ENCODE results near the gene RAP1A.
A peak's percentile ranks its signal among the peaks of the same experiment; 100 is the strongest.
"Not testable (repeated sequence)": the region's sequence is repeated elsewhere in the genome, so short reads cannot be mapped to it uniquely, and the experiment has no call there.

The RAP1A gene

GRCh38 chr1:111738436-111739193 lies 119.0 kb downstream of the RAP1A start:
- peak; percentile 24 for DNase-seq

GRCh38 chr1:111739194-111739924 lies 119.8 kb downstream of the RAP1A start, which contains the start of gene INKA2:
TSS of gene INKA2 (minus strand) at chr1:111739395. CDS start at chr1:111739242, 153 bp downstream.
- peak; percentile 54 for DNase-seq

GRCh38 chr1:111739925-111740765 lies 120.6 kb downstream of the RAP1A start:
- no peak for DNase-seq

DNA sequence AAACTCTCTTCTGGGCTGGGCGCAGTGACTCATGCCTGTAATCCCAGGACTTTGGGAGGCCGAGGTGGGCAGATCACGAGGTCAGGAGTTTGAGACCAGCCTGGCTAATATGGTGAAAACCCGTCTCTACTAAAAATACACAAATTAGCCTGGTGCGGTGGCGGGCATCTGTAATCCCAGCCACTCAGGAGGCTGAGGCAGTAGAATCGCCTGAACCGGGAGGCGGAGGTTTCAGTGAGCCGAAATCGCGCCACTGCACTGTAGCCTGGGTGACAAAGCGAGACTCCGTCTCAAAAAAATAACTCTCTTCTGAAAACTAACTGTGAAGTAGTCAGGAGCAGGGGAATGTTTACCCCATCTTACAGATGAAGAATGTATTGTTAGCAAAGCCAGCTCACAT lies 122.7 kb downstream of the RAP1A start:
- not testable (repeated sequence) for DNase-seq

GRCh38 chr1:111742938-111743549 lies 123.5 kb downstream of the RAP1A start:
- DNase-seq, result no peak

DNA sequence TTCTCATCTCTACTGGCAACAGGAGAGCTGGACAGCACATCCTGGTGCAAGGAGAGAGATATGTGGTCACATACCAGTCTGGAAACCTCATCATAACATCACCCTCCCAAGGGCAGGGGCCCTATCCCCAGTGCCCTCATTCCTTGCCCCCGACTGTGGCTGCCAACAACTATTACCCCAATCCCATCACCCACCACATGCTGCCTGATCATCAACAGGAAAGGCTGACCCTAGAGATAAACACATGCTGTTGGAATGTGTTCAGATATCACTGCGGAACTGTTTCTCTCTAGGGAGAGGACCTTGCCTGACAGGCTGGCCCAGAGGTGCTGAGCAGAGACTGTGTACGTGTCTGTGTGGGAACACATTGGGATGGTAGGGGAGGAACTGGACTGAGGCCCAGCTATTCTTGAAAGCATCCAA lies 124.1 kb downstream of the RAP1A start:
- no peak for DNase-seq

DNA sequence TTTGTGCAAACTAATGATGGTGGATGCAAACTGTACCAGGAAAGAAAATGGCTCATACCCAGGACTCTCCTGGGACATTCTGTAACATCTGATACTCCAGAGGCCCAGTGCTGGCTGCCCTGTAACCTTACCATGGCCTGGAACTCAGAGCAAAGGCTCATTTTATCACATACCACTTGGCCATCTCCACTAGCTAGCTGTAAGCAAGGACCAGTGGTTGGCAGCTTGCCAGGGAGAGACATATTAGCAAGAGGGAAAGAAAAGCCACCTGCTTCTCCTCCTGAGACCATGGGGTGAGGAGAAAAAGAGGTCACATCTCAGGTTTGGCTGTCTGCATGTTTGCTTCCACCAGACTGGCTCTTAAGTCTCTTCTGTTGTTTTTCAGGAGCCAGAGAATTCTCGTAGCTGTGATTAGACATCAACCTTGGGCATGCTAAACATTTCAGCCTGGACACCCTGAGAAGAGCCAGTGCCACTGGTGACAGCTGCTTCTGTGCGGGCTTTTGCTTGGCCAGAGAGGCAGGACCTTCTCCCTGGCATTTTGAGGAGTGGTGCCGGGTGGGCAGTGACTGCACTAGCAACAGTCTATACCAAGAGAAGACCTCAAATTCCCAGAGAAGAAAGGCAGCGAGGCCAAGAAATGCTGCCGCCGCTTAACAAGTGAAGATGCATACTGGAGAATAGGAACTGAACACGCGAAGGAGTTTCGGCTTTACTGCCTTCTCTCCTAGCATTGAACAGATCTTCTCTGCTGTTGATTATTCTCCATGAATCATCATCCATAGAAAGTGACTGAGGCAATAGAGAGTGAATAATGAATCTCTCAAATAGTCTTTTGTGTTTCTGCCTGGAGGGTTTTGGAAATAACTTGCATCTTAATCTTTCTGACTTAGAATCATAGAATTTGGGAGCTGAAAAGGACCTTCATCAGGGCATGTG lies 126.4 kb downstream of the RAP1A start:
- DNase-seq, result no peak

DNA sequence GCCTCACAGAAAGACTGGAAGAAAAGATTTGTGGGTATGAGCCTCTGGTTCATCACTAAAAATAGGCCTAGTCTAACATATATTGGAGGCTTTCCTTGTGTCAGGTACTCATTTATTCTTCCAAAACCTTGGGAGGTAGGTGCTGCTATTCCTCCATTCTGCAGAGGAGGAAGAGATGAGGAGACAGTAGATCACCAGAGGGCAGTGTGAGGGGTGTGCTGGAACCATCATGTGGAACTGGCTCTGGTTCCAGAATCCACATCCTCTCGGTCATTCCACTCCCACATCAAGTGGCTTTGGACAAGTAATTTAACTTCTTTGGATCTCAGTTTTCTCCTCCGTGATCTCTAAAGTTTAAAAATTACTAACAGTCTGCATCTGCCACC lies 127.0 kb downstream of the RAP1A start:
- no peak for DNase-seq

GRCh38 chr1:111747282-111747734 lies 127.7 kb downstream of the RAP1A start:
- DNase-seq, result peak; percentile 50

GRCh38 chr1:111747947-111748346 lies 128.4 kb downstream of the RAP1A start:
- no peak for DNase-seq

DNA sequence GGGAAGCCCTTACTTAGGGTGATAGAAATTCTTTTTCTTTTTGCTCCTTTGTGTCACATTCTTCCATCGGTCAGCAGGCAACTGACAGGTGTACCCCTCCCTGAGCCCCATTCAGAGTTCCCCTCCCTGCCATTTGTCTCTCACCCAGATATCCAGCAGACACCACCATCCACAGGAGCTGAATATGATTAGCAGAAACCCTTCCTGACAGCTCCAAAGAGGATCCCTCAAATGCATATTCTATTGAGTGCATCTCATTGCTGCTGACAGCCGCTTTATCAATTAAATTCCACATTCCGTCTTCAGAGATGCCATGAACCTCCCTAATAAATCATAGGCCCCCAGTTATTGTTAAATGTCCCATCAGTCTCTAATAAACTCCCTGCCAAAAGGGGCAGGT lies 130.0 kb downstream of the RAP1A start:
- DNase-seq, result no peak

DNA sequence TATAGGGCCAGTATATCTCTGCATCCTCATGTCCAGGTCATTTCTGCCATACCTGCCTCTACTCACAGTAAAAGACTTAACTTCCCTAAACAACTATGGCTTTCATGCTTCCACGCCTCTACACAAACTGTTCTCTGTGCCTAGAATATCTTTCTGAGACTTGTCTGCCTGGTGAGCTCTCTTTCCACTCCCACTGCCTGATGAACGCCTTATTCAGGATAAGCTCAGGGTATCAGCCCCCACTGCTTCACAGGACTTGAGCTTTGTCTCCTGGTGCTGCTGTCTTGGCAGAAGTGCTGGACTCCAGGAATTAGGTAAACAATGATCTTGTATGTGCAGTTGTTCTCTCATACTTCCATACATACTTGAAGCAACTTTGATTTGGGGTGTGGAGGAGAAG lies 131.3 kb downstream of the RAP1A start:
- DNase-seq, result no peak

DNA sequence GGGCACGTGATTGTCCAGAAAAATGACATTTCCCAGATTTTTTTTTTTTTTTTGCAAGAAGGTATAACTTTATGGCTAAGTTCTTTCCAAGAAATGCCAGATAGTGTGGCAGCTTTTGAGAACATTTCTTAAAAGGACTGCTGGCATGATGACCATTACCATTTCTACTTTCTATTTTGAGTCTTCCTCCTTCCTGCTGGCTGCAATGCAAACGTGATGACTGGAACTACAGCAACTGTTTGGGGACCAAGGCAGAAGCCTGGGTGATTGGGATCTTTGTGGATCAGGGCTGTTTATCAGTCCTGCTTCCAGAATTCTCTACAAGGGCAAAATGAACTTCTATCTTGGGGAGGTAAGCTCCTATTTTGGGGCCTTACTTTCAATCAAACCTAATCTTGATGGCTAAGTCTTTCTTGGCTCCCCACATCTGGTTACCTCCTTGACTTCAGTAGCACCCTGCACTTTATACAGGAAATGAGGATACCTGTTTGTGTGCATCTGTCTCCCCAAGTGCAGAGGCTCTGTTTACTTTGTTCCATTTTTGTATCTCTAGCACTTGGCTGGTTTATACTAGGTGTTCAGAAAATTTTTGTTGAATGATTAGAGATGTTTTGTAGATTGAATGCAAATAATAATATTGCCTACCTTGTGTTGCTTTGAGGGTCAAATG lies 132.5 kb downstream of the RAP1A start:
- no peak for DNase-seq

DNA sequence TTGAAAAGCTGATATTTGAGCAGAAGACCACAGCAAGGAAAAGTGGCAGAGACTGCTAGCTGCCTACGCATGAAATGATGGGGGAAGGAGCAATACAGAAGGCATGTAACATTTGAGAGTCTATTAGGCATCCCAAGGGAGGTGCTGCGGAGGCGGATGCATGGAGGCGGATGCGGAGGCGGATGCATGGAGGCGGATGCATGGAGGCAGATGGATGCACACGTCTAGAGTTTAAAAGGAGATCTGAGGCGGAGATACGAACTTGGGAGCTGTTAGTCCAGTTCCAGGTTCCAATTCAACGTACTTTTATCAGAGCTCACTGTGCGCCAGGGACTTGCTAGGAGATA lies 135.4 kb downstream of the RAP1A start:
- no peak for DNase-seq

DNA sequence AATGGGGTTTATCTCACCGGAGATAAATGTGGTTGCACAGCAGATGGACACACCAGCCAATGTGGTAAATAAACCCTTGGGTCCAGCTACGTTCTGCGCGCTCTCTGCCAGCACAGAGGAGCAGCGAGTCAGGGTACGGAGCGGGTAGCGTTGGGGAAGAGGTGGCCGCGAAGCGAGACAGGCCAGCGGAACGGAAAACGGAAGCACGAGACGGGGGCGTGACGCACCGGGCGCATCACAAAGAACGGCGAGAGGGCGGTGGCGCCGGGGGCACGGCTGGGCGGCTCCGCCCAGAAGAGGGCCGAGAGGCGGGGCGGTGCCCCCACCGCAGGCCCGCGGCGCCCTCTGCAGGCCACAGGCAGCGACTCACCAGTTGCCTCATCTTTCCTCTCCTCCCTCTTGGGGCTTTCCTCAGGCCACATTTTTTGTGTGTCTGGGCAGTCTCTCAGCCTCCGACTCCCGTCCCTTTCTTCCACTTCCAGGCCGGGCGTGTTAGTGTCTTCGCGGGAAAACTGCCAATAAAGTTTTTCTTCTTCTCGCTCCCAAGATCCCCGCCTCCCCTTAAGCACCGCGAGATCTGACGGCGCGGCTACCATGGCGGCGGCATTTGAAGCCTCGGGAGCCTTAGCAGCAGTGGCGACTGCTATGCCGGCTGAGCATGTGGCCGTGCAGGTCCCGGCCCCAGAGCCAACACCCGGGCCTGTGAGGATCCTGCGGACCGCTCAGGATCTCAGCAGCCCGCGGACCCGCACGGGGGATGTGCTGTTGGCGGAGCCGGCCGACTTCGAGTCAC lies 135.9 kb downstream of the RAP1A start, which contains the start of gene DDX20:
TSS of gene DDX20 (plus strand) at position 571 of the 793 bp plus-strand sequence. CDS start at position 595, 24 bp downstream.
- DNase-seq, result peak; percentile 91

- no peak for DNase-seq
These were observed 136.5 kb downstream of the RAP1A start for GRCh38 chr1:111756124-111756513.

DNA sequence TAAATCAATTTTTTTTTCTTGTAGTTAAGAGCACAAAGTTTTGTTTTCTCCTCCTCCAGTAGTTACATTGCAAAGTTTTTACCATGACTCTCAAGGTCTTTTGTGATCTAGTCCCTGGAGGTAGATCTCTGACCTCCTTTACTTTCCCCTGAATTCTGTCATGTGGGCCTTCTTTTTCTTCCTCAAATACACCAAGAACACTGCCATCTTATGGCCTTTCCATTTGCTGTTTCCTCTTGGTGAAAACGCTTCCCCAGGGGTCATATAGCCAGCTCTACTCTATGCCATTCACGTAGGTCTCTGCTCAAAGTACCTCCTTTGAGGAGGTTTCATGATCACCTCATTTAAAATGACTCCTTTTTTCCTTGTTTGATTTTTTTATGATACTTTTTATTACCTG lies 138.8 kb downstream of the RAP1A start:
- DNase-seq, result no peak

- DNase-seq, result no peak
These were observed 142.1 kb downstream of the RAP1A start for GRCh38 chr1:111761717-111762116.

- no peak for DNase-seq
These were observed 142.7 kb downstream of the RAP1A start for GRCh38 chr1:111762332-111762731.

All from activated gamma-delta T cell treated with Interleukin-2 at 50 U/mL for 16 hours (primary cell).